ENCODE data around the gene DSTN.
A peak's percentile ranks its signal among the peaks of the same experiment; 100 is the strongest.

DSTN gene

DNA sequence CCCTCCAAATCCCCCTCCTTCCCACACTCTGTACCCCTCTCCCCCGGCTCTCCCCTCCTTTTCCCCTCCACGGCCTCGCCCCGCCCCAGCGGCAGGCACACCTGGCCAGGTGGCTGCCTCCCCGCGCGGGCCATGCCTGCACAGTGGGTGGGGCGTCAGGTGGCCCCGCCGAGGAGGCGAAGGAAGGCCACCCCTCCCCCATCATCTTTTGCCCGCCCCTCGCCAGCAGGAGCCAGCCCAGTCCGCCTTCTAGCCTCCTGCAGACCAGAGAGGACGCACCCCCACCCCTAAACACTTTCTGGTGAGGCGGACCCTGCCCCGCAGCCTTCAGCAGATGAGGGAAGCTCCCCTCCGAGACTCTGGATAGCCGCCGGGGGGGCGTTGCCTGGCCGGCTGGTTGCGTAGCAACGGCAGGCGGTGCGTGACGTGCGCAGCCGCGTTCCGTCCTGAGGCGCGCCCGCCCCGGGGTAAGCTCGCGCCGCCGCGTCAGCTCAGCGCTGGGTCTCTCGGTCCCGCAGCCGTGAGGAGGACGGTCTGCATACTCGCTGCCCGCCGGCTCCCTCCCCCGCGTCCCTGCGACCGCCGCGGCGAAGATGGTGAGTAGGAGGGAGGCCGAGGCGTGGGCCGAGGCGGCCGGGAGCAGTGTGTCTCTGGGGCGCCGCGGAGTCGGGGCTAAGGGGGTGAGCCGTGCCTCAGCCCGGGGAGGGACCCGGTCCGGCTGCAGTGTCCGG lies at the start of gene DSTN:
Gene DSTN, plus strand, starts transcription at position 460 of the 731 bp plus-strand sequence. Its CDS starts 134 bp downstream, at position 594.
- peak; percentile 79 for DNase-seq (ENCODE audit: low read depth)

DNA sequence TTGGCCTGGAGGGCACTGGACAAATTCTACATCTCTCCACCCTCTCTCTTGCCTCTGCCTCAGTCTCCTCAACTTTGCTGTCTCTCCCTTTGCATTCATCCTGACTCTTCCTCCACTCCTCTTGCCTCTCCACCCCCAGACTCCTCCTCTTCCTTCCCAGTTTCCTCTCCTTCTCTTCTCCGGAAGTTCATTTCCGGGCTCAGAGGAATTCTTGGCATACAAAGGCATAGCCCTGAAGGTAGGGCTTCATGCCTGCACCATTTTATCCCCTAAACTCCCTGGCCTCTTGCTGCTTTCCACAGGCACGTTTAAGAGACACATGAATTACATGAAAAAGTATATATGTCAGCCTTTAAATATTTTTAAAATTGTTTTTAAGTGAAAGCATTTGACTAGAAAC lies 49.3 kb upstream of the DSTN start:
- no peak for DNase-seq (ENCODE audit: low read depth)

DNA sequence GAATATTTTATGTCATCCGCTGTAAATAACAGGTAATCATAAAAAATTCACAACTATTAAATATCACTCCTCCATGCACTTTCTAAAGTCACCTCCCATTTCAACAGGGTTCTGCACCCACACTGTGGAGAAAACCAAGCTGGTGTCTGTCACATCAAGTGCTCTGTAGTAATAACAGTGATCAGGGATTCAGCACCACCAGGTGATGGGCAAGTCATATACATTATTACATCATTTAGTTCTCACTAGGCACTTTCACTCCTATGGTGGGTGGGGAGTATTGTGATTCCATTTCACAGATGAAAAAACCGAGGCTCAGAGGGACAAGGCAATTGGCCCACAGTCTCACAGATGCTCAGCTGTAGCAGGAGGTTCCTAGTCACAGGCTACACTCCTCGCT lies 47.3 kb upstream of the DSTN start:
- no peak for DNase-seq (ENCODE audit: low read depth)

DNA sequence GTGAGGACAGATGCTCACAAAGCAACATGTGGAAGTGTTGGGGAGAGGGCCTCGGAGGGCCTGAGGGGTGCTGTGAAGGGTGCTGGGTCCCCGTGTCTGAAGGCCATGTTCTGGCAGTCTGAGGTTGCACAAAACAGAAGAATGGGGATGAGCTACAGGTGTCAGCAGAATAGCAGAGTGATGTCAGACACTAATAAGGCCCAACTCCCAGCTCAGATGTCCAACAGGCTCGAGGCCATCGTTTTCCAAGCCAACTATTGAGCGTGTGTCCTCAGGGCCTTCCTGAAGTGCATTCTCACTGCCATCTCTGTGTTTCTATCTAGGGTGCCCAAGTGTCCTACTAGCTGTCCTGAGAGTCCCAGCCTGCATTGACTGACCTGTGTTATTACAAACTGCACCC lies 46.5 kb upstream of the DSTN start:
- DNase-seq (ENCODE audit: low read depth) = no peak

DNA sequence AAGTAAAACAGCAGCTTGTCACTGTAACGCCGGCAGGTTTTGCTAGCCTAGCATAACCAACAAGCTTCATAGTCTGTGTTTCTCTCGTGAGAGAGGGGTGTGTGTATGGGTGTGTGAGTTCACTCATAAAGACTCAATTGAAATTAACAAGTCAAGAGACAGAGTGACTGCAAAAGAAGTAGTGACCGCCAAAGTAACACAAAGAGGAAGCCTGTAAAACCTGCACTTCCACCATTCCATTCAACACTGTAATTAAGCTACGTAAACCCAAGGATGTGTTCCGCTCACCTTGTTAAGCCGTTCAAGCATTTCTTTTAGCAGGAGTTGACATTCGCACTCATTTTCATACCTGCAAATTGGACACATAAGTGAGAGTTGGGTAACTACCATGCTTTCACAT lies 45.3 kb upstream of the DSTN start:
- no peak for DNase-seq (ENCODE audit: low read depth)

DNA sequence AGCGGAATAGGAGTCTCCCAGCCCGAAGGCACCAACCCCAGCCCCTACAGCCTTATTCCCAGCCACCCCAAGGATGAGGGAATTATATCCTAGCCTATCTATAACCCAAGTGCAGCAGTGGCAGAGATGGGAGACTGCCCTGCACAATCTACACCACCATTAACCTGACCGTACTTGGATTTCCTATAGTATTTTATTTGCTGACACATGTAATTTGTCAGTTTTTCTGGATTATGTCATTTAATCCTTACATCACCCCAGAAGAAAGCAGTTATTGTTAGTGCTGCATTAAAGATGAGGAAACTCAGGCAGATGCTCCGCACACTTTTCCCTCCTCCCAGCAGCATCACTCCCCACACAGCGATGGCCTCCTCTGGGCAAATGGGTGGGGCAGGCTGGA lies 44.7 kb upstream of the DSTN start:
- DNase-seq (ENCODE audit: low read depth) = no peak

DNA sequence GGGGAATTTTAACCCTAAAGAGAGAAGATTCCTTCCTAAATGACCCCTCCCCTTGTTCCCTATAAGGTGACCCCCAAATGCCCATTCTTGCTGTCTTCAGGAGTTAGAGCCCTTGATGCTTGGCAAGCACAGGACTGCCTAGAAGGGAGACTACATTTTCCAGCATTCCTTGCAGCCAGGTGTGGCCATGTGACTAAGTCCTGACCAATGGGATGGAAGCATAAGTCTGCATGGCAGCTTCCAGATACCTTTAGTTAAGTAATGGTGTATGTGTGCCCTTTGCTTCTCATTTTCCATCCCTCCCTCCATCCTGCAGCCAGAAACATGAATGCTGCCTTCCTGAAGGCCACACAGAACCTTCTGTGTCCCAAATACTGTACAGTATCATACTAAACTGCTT lies 44.2 kb upstream of the DSTN start:
- DNase-seq (ENCODE audit: low read depth) = no peak

DNA sequence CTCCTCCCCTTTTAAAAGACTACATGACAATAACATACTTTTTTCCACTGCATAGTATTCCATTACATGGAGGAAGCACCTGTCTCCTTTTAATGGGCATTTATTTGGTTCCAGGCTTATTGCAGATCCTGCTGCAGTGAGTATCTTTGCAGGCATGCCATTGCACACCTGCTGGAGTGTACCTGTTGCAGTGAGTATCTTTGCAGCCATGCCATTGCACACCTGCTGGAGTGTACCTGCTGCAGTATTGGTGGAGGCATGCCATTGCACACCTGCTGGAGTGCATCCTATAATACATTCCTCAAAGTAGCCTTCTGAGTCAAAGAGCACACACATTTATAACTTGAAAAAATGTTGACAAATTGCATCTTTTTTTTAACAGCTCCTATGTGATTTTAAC lies 40.3 kb upstream of the DSTN start:
- no peak for DNase-seq (ENCODE audit: low read depth)

DNA sequence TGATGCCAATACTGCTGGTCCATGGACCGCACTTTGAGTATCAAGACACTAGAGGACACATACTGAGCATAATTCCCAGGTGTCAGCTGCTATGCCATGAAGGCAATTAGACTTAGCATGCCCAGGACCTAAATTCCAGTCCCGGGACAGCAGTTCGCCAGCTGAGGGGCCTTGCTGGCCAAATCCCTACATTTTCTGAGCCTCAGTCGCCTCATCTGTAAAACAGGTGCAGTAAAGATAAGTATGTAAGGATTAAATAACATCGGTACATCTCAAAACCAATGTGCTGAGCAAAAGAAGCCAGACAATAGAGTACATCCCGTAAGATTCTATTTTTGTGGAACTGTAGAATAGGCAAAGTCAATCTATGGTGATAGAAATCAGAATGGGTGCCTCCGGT lies 39.7 kb upstream of the DSTN start:
- DNase-seq (ENCODE audit: low read depth) = no peak

DNA sequence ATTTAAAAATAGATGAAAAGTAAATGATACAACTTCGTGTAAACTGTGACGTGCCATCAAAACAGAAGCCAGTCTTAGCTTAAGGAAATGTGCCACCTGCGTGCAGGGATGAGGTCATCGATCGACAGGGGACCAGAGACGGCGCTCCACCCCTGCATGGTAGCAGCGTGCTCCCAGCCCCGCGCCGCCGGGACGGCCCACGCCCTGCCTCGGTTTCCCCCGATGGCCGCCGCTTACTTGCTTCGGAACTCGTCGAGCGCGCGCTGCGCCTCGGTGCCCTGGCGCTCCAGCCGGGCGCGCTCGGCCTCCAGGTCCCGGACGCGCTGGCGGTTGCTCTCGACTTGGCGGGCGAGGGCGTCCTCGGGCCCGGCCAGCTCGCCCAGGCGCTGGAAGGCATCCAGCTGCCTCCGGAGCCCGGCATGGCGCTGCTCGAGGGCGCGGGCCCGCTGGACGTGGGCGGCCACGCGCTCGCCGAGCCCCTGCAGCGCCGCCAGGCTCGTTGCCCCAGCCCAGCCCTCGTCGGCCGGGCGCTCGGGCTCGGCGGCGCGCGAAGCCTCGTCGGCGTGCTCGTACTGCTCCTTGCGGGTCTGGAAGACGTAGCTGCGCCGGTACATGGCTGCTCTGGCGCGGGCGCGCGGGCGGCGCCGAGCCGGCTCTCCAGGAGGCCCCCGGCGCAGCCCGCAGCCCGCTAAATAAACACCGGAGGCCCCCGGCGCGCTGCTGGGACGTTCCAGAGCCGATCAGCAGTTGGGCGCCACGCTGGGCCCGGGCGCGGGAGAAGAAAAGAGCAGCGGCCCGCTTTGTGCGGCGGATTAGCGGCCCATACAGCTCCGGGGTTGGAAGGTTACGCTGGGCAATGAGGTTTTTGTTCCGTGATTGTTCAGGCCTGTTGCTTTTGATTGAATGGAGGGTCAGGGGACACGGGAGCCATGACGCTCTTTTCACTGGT lies 38.9 kb upstream of the DSTN start, which contains the start of gene BFSP1:
Gene BFSP1, minus strand, starts transcription at position 664 of the 949 bp plus-strand sequence. Its CDS starts 50 bp downstream, at position 614.
- DNase-seq (ENCODE audit: low read depth) = peak; percentile 19

DNA sequence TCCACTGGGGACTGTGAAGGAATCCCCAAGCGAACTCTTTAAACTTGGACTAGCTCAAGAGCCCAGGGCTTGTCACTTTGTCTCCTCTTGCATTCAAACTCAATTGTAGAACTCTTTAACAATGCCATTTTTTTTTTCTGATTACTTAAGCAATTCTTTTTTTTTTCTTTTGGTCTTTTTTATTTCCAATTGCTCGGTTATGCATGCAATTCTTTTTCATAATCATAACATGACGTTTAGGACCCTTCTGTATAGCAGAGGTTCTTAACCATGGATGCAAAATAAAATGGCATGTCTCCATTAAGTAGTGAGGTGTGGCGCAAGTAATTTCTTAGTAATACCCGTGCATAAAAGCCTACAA lies 38.2 kb upstream of the DSTN start:
- no peak for DNase-seq (ENCODE audit: low read depth)

DNA sequence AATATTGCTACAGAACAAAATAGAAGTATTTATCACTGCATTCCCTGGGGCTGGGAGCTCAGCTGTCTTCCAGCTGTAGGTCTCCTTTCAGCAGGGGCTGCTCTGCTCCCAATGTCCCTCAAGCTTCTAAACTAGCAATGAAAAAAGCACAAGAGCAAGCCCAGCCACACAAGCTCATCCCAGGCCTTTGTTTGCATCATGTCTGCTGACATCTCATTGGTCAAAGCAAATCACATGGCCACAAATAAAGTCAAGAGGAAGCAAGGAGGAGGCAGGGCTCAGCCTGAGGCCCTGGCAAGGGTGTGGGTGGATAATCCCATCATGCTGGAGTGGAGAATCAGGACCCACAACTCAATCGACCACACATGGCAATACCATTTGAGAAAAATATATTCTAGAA lies 36.5 kb upstream of the DSTN start:
- no peak for DNase-seq (ENCODE audit: low read depth)

DNA sequence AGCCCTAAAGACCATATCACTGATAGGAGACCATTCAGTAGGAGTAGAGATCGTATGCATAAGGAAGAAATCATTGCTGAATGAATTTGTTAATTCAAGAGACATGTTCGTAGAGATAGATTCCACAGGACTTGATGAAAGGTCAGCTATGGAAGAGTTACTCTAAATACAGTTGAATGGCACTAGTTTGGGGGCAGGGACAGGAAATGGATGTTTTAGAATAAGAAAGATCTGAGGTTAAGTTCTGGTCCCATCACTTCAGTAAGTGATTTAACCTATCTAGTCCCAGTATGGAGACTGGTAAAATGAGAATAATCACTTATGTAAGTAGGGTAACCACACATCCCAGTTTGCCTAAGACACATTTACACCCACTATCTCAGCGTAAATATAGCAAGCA lies 35.8 kb upstream of the DSTN start:
- no peak for DNase-seq (ENCODE audit: low read depth)

DNA sequence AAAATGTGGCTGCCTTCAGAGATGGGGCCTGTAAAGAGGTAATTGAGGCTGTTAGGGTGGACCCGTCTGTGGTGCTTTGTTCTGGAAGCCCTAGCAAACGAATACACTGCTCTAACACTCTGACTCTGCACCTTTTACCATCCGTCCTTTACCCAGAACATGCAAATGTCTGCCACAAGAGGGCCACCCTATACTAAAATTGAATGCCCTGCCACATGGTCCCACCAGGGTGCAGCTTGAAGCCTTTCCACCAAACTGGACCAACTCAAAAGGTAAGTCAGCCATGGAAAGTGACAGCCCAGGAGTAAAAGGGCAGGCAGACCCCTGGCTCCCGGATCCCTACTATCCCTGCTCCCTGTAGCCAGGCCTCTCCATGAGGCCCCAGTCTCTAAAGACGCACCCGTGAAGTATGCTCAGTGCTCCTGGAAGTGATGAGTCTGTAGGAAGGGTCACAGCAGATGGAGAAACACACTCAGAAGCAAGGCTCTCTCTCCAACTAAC lies 32.9 kb upstream of the DSTN start:
- peak; percentile 21 for DNase-seq (ENCODE audit: low read depth)

DNA sequence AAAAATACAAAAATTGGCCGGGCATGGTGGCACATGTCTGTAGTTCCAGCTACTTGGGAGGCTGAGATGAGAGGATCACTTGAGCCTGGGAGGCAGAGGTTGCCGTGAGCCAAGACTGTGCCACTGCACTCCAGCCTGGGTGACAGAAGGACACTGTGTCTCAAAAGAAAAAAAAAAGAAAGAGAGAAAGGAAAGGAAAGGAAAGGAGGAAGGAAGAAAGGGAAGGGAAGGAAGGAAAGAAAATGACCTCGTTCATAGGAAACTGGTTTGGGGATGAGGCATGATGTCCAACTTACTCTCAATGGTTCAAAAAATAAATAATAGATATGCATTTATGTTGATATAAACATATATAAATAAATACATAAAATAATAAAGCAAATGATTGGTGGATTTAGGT lies 31.9 kb upstream of the DSTN start:
- DNase-seq (ENCODE audit: low read depth) = no peak

DNA sequence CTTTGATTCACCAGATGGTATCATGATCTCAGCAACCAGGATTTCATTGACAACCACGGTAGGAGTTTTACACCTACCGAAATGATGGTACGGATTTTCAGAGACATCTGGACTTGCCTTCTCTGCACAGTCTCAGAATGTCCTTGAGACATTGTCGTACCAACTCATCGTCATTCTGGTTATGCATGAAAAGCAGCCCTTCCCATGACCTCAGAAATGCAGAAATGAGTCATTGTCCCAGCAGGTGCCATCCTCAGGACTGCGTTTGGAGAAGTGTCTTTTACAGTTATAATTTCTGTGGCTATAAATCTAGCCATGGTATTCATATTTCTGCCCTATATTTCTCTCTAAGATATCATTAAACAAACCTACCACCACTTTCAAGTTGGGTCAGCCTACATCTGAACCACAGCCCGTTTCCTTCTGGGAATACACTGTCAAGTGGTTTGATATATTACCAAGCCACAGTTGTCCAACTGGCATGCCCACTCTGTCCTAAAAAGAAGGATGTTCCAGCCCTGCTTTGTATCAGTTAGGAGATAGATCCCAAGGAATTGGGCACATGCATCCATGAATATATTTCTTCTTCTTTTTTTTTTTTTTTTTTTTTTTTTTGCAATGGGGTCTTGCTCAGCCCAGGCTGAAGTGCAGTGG lies 31.2 kb upstream of the DSTN start:
- DNase-seq (ENCODE audit: low read depth) = no peak

DNA sequence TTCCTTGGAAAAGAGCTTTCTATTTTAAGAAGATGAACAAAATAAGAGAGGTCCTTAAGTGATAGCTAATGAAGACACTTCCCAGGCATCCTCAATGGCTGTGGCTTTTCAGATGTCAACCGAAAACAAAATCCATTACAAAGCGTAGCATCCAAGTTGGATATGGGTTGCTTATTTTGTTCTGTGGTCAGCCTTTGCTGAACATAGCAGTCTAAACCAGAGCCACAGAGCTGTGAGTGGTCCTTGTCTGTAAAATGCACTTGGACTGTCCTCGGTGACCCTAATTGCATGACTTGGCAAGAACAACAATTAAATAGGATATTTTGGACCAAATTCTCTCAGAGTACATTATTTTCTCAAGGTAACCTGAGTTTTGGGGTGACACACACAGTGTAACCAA lies 28.3 kb upstream of the DSTN start:
- DNase-seq (ENCODE audit: low read depth) = no peak

DNA sequence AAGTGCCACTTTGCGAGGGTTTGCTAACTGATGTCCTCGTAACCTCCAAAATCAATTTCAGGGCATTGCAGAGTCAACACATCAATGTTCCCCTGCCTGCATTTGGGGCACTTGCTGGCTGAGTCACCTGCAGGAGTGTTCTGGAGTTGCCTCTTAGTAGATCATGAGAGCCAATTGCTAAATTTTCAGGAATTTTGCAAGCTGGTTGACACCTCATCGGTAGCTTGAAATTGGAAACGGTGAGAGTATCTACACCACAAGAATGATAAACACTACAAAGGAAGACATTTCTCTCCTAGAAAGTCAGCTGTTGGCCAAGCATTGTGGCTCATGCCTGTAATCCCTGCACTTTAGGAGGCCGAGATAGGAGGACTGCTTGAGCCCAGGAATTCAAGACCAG lies 27.9 kb upstream of the DSTN start:
- DNase-seq (ENCODE audit: low read depth) = no peak

DNA sequence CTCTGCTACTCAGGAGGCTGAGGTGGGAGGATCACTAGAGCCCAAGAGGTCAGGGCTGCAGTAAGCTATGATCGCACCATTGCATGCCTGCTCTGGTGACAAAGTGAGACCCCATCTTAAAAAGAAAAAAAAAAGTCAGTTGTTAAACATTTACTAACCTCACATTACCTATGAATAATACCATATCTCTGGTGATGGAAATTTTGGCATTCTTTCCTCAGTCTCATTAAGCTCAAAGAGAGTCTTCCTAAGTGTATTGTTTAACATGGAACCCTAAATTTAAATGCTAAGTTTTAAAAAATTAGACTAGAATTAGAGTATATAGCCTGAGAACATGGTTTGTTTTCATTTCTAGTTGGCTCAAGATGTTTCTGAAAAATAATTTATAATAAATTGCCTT lies 27.4 kb upstream of the DSTN start:
- DNase-seq (ENCODE audit: low read depth) = no peak

DNA sequence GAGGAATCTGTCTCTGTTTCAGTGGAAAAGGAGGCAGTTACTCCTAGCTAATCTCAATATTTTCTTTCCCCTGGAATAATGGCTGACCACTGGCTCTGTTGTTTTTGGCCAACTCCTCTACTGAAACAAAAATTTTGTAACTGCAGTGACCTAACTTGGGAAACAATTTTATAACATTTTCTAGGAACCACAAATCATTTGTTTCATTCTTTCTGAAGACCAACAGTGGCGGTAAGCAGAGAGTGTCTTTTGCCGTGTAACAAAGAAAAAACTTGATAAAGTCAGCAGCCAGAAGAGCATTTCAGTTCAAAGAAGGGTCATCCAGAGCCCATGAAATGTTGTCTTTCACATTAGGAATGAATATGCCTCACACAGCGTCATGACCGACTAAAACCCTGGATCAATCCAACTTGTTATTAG lies 26.9 kb upstream of the DSTN start:
- no peak for DNase-seq (ENCODE audit: low read depth)

DNA sequence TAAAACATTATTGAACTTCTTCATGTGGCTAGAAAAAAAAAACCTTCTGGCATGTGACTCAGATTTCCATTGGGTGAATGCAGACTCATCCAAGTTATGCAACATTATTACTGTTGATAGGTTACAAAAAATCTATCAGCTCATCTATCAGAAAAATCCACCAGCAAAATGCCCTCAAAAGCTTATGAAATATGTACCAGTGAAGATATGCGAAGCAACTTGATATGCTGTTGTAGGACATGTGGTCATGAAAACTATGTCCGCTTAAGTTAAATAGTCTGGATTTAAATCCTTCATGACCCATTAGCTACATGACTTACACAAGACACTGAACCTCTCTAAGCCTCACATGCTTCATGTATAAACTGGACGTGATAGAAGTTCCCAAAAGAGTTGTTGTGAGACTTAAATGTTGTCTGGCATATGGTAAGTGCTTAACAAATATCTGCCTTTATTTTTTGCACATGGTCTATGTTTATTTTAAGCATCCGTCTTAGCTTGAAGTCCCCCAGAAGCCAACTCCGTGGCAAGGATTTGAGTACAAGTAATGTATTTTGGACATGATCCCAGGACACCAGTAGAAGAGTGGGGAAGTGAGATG lies 26.2 kb upstream of the DSTN start:
- no peak for DNase-seq (ENCODE audit: low read depth)

DNA sequence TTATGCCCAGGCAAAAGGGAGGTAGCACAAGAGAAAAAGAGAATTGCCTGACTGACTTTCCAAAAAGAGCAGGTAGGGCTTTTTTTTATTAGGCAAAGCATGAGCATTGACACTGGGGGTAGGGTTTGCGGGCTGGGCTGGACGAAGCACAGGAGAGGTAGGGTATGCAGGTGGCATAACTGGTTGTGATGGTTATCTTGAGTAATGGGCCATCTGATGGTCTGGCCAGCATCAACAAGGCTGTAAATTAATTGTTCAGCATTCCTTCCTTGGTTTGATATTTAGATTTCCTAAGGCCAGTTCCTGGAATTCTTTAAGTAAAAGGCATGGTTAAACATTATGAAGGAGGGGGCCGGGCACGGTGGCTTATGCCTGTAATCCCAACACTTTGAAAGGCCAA lies 24.7 kb upstream of the DSTN start:
- no peak for DNase-seq (ENCODE audit: low read depth)
